ENCODE results near the gene LCN2.

The LCN2 gene

GRCh38 chr9:128182893-128183588 is 33.8 kb downstream of the LCN2 start:
- H3K4me3 ChIP-seq (ENCODE audit: low read length, poor library complexity, severe bottlenecking) = no peak overlapping the region
- H2AFZ ChIP-seq (ENCODE audit: low read length) = no peak overlapping the region
- H3F3A ChIP-seq (ENCODE audit: low read depth) = no peaks in the 10 kb centered on the region; the same call in 1 of the 2 replicates
- H3K36me3 ChIP-seq (ENCODE audit: insufficient read depth, low read length) = peaks cover 26% of the 10 kb centered on the region; the same call in 1 of the 2 replicates
- H3K27me3 ChIP-seq (ENCODE audit: insufficient read depth, low read length, poor library complexity, severe bottlenecking) = no peaks in the 10 kb centered on the region
- no peaks in the 10 kb centered on the region for H4K20me1 ChIP-seq (ENCODE audit: insufficient read depth, low read length, poor library complexity, severe bottlenecking)
- TF ChIP-seq EZH2phosphoT487 (IDR thresholded peaks at IDR 0.05; ENCODE audit: borderline replicate concordance) = no peak
- no peak for TF ChIP-seq CTCF (conservative IDR thresholded peaks at IDR 0.05; ENCODE audit: low read length)
- no peaks in the 10 kb centered on the region for H3K79me2 ChIP-seq (ENCODE audit: insufficient read depth, low read length)
- H3K4me1 ChIP-seq (ENCODE audit: insufficient read depth, low read length, poor library complexity, severe bottlenecking) = peaks cover under 1% of the 10 kb centered on the region
- H3K9ac ChIP-seq (ENCODE audit: low read depth, low read length, poor library complexity, severe bottlenecking) = no peak overlapping the region
- H3K4me2 ChIP-seq (ENCODE audit: low read depth, low read length, poor library complexity, severe bottlenecking) = no peak overlapping the region
- H3K9me2 ChIP-seq (replicated peaks; ENCODE audit: low read depth, low read length) = no peaks in the 10 kb centered on the region
- no peaks in the 10 kb centered on the region for H3K9me3 ChIP-seq (ENCODE audit: insufficient read depth, low read depth, low read length)

GRCh38 chr9:128185979-128186965 is 37.0 kb downstream of the LCN2 start:
- Histone ChIP-seq H3K27me3 (ENCODE audit: insufficient read depth, low read length, poor library complexity, severe bottlenecking) (no peaks in the 10 kb centered on the region), H3K9me3 (ENCODE audit: insufficient read depth, low read depth, low read length) (no peaks in the 10 kb centered on the region), H3K79me2 (ENCODE audit: insufficient read depth, low read length) (peaks cover 21% of the 10 kb centered on the region), H2AFZ (ENCODE audit: low read length) (no peak overlapping the region), H3K4me2 (ENCODE audit: low read depth, low read length, poor library complexity, severe bottlenecking) (no peak overlapping the region), H3K4me3 (ENCODE audit: low read length, poor library complexity, severe bottlenecking) (no peak overlapping the region), H4K20me1 (ENCODE audit: insufficient read depth, low read length, poor library complexity, severe bottlenecking) (no peaks in the 10 kb centered on the region), H3K4me1 (ENCODE audit: insufficient read depth, low read length, poor library complexity, severe bottlenecking) (peaks cover 23% of the 10 kb centered on the region), H3K9ac (ENCODE audit: low read depth, low read length, poor library complexity, severe bottlenecking) (no peak overlapping the region), H3K36me3 (ENCODE audit: insufficient read depth, low read length) (no peaks in the 10 kb centered on the region; the same call in 1 of the 2 replicates), H3K9me2 (replicated peaks; ENCODE audit: low read depth, low read length) (no peaks in the 10 kb centered on the region), H3F3A (ENCODE audit: low read depth) (no peaks in the 10 kb centered on the region; the same call in 1 of the 2 replicates)
- TF ChIP-seq EZH2phosphoT487 (IDR thresholded peaks at IDR 0.05; ENCODE audit: borderline replicate concordance) = no peak
- TF ChIP-seq CTCF (conservative IDR thresholded peaks at IDR 0.05; ENCODE audit: low read length) = no peak

- Histone ChIP-seq H3K27me3 (ENCODE audit: insufficient read depth, low read length, poor library complexity, severe bottlenecking) (no peaks in the 10 kb centered on the region), H3K4me2 (ENCODE audit: low read depth, low read length, poor library complexity, severe bottlenecking) (no peak overlapping the region), H3K4me3 (ENCODE audit: low read length, poor library complexity, severe bottlenecking) (no peak overlapping the region), H3K9me3 (ENCODE audit: insufficient read depth, low read depth, low read length) (no peaks in the 10 kb centered on the region), H3K36me3 (ENCODE audit: insufficient read depth, low read length) (no peaks in the 10 kb centered on the region; the same call in 1 of the 2 replicates), H3K4me1 (ENCODE audit: insufficient read depth, low read length, poor library complexity, severe bottlenecking) (peaks cover 27% of the 10 kb centered on the region), H3K79me2 (ENCODE audit: insufficient read depth, low read length) (peaks cover 25% of the 10 kb centered on the region), H2AFZ (ENCODE audit: low read length) (no peak overlapping the region), H4K20me1 (ENCODE audit: insufficient read depth, low read length, poor library complexity, severe bottlenecking) (no peaks in the 10 kb centered on the region), H3F3A (ENCODE audit: low read depth) (no peaks in the 10 kb centered on the region; the same call in 1 of the 2 replicates), H3K9ac (ENCODE audit: low read depth, low read length, poor library complexity, severe bottlenecking) (no peak overlapping the region), H3K9me2 (replicated peaks; ENCODE audit: low read depth, low read length) (no peaks in the 10 kb centered on the region)
- no peak for TF ChIP-seq CTCF (conservative IDR thresholded peaks at IDR 0.05; ENCODE audit: low read length)
- TF ChIP-seq EZH2phosphoT487 (IDR thresholded peaks at IDR 0.05; ENCODE audit: borderline replicate concordance) = no peak
Observed at GRCh38 chr9:128187361-128187760, 38.1 kb downstream of the LCN2 start.

All from Loucy (cell line).